NCI-H345 (cell line): ENCODE results near the gene CCNQ.

Experiments
- DNase-seq: peaks from one replicate; lab custom pipeline; 2025; lab: John Stamatoyannopoulos, UW

Gene CCNQ

GRCh38 chrX:153596981-153597750 is 1.8 kb downstream of the CCNQ start:
- DNase-seq: no peak

- DNase-seq: no peak
Measured at GRCh38 chrX:153595859-153596857, 2.8 kb downstream of the CCNQ start.

- DNase-seq: no peak
Measured at GRCh38 chrX:153595387-153595786, 3.6 kb downstream of the CCNQ start.

- no peak for DNase-seq
Measured at GRCh38 chrX:153593811-153594500, 5.0 kb downstream of the CCNQ start.

GRCh38 chrX:153592966-153593688 is 5.8 kb downstream of the CCNQ start:
- no peak for DNase-seq

GRCh38 chrX:153592091-153592833 is 6.7 kb downstream of the CCNQ start:
- no peak for DNase-seq

- no peak for DNase-seq
Measured at GRCh38 chrX:153590961-153591956, 7.7 kb downstream of the CCNQ start.

- DNase-seq: no peak
Measured at GRCh38 chrX:153588782-153589446, 10.0 kb downstream of the CCNQ start.

- no peak for DNase-seq
Measured at GRCh38 chrX:153588021-153588781, 10.7 kb downstream of the CCNQ start.

- no peak for DNase-seq
Measured at GRCh38 chrX:153587342-153587741, 11.6 kb downstream of the CCNQ start.

GRCh38 chrX:153585827-153586226 is 13.1 kb downstream of the CCNQ start:
- DNase-seq: no peak

- DNase-seq: no peak
Measured at GRCh38 chrX:153583433-153583832, 15.5 kb downstream of the CCNQ start.

GRCh38 chrX:153582896-153583295 is 16.0 kb downstream of the CCNQ start:
- DNase-seq: no peak

- no peak for DNase-seq
Measured at GRCh38 chrX:153580700-153581386, 18.1 kb downstream of the CCNQ start.

- DNase-seq: no peak
Measured at GRCh38 chrX:153578889-153579288, 20.1 kb downstream of the CCNQ start.

- no peak for DNase-seq
Measured at GRCh38 chrX:153578200-153578835, 20.6 kb downstream of the CCNQ start.

GRCh38 chrX:153576961-153577360 is 22.0 kb downstream of the CCNQ start:
- DNase-seq: no peak
